SH-SY5Y (cell line): ENCODE data around the gene PNPLA2.

Experiments used
- GATA2 ChIP-seq: IDR thresholded peaks from 2 replicates; pipeline ENCODE4 v1.6.1; 2011; ENCODE audit warnings: mild to moderate bottlenecking, low read depth, low read length
- GATA3 ChIP-seq: IDR thresholded peaks from 2 replicates; pipeline ENCODE4 v1.6.1; 2011; ENCODE audit warnings: low read depth, mild to moderate bottlenecking, low read length, moderate library complexity

DNA sequence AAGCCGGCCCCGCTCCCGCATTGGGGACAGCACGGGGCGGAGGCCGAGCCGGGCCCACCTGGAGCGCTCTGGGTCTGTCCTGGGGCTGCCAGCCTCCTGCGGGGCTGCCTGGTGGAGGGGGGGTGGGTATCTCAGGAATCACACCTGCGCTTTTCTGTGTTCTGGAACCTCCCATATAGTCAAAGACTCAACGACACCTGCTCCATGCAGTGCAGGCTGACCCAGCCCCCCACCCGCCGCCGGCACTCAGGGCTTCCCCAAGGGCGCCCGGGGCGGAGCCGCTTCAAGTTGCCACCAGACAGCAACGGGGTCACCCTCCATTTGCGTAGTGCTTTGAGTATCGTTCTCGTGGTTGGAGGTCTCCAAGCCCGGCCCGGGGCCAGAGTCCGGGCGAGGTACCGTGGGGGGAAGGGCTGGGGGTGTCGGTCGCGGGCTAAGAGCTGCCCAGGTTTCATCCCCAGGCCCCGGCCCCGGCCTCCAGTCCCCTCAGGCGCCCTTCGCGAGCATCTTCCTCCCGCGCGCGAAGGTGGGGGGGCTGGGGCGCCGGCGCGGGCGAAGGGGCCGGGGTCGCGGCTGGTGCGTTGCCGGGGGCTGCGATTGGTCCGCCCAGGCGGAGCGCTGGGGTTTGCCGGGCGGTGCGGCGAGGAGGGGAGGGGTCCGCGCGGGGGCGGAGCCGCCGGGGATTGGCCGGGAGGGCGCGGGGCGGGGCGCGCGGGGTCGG is 30.6 kb downstream of the PNPLA2 start:
- TF ChIP-seq GATA2: no peak
- TF ChIP-seq GATA3: no peak
